Measurements from ENCODE around the gene CHPF. TPM values are rescaled to one million over a fixed set of nuclear protein-coding genes. Genes with fewer than 3 reads are reported as not detected.

Gene CHPF
- total RNA-seq, 1 experiment from 2014 or later, result 26.4 TPM

- CTCF ChIA-PET, result interaction anchor here (0.6 kb wide), 1 partner anchor 315 kb away, joined by 5 read pairs; no protein-coding TSS in a partner anchor
- DNase-seq, result no peak
These were observed 47.5 kb upstream of the CHPF start for GRCh38 chr2:219591091-219591490.

DNA sequence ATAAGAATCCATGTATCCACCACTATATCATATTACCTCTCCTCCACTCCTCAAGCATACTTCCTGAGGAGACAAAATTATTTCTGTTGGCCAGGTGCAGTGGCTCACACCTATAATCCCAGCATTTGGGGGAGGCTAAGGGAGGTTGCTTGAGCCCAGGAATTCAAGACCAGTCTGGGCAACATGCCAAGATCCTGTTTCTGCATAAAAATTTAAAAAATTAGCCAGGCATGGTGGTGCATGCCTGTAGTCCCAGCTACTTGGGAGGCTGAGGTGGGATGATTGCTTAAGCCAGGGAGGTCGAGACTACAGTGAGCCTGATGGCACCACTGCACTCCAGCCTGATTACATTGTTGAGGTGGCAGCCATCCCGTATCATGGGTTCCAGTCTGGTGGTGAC lies 37.7 kb upstream of the CHPF start:
- H3K4me3 Mint-ChIP-seq (ENCODE audit: unreplicated experiment), result no peak overlapping the region
- CTCF ChIA-PET, result no interaction called here

More at GRCh38 chr2:219591091-219591490, 47.5 kb upstream of the CHPF start:
- Mint-ChIP-seq H3K9me3 (ENCODE audit: unreplicated experiment) (no peaks in the 10 kb centered on the region), H3K27ac (ENCODE audit: unreplicated experiment) (no peak overlapping the region), H3K27me3 (ENCODE audit: insufficient read depth, unreplicated experiment) (peaks cover 3% of the 10 kb centered on the region), H3K4me1 (ENCODE audit: low read depth, unreplicated experiment) (no peaks in the 10 kb centered on the region), H3K36me3 (ENCODE audit: insufficient read depth, unreplicated experiment) (no peaks in the 10 kb centered on the region), H3K4me3 (ENCODE audit: unreplicated experiment) (no peak overlapping the region)
- Histone ChIP-seq H3K27me3 (replicated peaks; ENCODE audit: control insufficient read depth, insufficient read depth, low read length) (no peaks in the 10 kb centered on the region), H3K4me3 (ENCODE audit: low read depth, low read length) (no peak overlapping the region), H3K9me3 (no peaks in the 10 kb centered on the region), H3K4me1 (peaks cover 9% of the 10 kb centered on the region), H3K36me3 (ENCODE audit: control insufficient read depth, insufficient read depth, low read length) (no peaks in the 10 kb centered on the region)
- POLR2A ChIA-PET, result no interaction called here
- intact Hi-C loops (cut with micrococcal nuclease; ENCODE audit: unreplicated experiment), result no loop called here
- no TSS peak for BruUV-seq (replicated peaks)
- TF ChIP-seq, protein P1, sequence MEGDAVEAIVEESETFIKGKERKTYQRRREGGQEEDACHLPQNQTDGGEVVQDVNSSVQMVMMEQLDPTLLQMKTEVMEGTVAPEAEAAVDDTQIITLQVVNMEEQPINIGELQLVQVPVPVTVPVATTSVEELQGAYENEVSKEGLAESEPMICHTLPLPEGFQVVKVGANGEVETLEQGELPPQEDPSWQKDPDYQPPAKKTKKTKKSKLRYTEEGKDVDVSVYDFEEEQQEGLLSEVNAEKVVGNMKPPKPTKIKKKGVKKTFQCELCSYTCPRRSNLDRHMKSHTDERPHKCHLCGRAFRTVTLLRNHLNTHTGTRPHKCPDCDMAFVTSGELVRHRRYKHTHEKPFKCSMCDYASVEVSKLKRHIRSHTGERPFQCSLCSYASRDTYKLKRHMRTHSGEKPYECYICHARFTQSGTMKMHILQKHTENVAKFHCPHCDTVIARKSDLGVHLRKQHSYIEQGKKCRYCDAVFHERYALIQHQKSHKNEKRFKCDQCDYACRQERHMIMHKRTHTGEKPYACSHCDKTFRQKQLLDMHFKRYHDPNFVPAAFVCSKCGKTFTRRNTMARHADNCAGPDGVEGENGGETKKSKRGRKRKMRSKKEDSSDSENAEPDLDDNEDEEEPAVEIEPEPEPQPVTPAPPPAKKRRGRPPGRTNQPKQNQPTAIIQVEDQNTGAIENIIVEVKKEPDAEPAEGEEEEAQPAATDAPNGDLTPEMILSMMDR (IDR thresholded peaks at IDR 0.05; ENCODE audit: insufficient read depth in 1 of 2, low read depth in 1 of 2, low read length in 1 of 2, severe bottlenecking in 1 of 2, unreplicated experiment in 1 of 2), result no peak

DNA sequence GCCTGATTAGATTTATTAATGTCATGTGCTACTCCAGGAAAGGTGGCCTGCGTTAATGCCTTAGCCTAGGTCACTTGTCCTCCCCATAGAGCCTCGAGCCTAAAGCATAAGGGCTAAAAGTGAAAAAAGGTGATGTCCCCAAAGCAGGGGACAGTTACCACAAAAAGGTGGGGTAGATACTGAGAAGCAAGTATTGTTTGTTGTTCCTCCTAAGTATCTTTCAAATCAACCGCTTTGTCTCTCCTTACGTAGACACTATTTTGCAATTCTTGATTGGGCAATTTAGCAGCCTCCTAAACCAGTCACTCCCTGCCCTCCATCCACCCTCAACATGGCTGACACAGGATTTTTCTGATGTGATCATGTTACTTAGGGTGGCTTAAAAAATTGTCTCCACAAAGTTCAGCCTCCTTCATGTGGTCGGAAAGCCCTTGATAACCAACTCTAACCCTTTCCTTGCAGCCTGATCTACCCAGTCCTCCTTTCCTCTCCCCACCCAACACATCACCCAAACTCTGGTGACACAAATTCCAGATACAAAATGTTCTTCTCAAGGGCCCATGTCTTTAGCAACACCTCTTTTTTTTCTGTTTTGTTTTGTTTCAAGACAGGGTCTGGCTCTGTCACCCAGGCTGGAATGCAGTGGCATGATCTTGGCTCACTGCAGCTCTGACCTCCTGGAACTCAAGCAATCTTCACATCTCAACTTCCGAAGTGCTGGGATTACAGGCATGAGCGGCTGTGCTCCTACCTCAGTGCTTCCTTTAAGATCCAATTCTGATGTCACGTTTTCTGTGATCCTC lies 35.4 kb upstream of the CHPF start:
- intact Hi-C loops (cut with micrococcal nuclease; ENCODE audit: unreplicated experiment), result no loop called here
- Histone ChIP-seq H3K4me1 (peaks cover 12% of the 10 kb centered on the region; the same call in 1 of the 2 replicates), H3K9me3 (no peaks in the 10 kb centered on the region), H3K27me3 (replicated peaks; ENCODE audit: control insufficient read depth, insufficient read depth, low read length) (no peaks in the 10 kb centered on the region), H3K4me3 (ENCODE audit: low read depth, low read length) (no peak overlapping the region), H3K36me3 (ENCODE audit: control insufficient read depth, insufficient read depth, low read length) (no peaks in the 10 kb centered on the region)
- Mint-ChIP-seq H3K27ac (ENCODE audit: unreplicated experiment) (no peak overlapping the region), H3K4me3 (ENCODE audit: unreplicated experiment) (no peak overlapping the region), H3K4me1 (ENCODE audit: low read depth, unreplicated experiment) (peaks cover 26% of the 10 kb centered on the region), H3K27me3 (ENCODE audit: insufficient read depth, unreplicated experiment) (no peaks in the 10 kb centered on the region), H3K36me3 (ENCODE audit: insufficient read depth, unreplicated experiment) (no peaks in the 10 kb centered on the region), H3K9me3 (ENCODE audit: unreplicated experiment) (no peaks in the 10 kb centered on the region)
- TF ChIP-seq, protein P1 (IDR thresholded peaks at IDR 0.05; ENCODE audit: insufficient read depth in 1 of 2, low read depth in 1 of 2, low read length in 1 of 2, severe bottlenecking in 1 of 2, unreplicated experiment in 1 of 2), result no peak
- POLR2A ChIA-PET, result no interaction called here
- no TSS peak for BruUV-seq (replicated peaks)
- DNase-seq, result no peak
- CTCF ChIA-PET, result no interaction called here

More for the DNA sequence above, 37.7 kb upstream of the CHPF start:
- TF ChIP-seq, protein P1 (IDR thresholded peaks at IDR 0.05; ENCODE audit: insufficient read depth in 1 of 2, low read depth in 1 of 2, low read length in 1 of 2, severe bottlenecking in 1 of 2, unreplicated experiment in 1 of 2), result no peak
- H3K36me3 Mint-ChIP-seq (ENCODE audit: insufficient read depth, unreplicated experiment), result no peaks in the 10 kb centered on the region
- Histone ChIP-seq H3K4me1 (peaks cover 12% of the 10 kb centered on the region; the same call in 1 of the 2 replicates), H3K27me3 (replicated peaks; ENCODE audit: control insufficient read depth, insufficient read depth, low read length) (no peaks in the 10 kb centered on the region), H3K36me3 (ENCODE audit: control insufficient read depth, insufficient read depth, low read length) (no peaks in the 10 kb centered on the region), H3K4me3 (ENCODE audit: low read depth, low read length) (no peak overlapping the region), H3K9me3 (no peaks in the 10 kb centered on the region)
- H3K4me1 Mint-ChIP-seq (ENCODE audit: low read depth, unreplicated experiment), result peaks cover 21% of the 10 kb centered on the region
- H3K9me3 Mint-ChIP-seq (ENCODE audit: unreplicated experiment), result no peaks in the 10 kb centered on the region
- no peak overlapping the region for H3K27ac Mint-ChIP-seq (ENCODE audit: unreplicated experiment)
- peaks cover 2% of the 10 kb centered on the region for H3K27me3 Mint-ChIP-seq (ENCODE audit: insufficient read depth, unreplicated experiment)
- BruUV-seq (replicated peaks), result no TSS peak
- intact Hi-C loops (cut with micrococcal nuclease; ENCODE audit: unreplicated experiment), result no loop called here
- POLR2A ChIA-PET, result no interaction called here
- no peak for DNase-seq

Measured in Caco-2 (cell line).